Neural cell (in vitro differentiated cells): ENCODE results near the gene TCIRG1. TPM values are rescaled to one million over a fixed set of nuclear protein-coding genes. Genes with fewer than 3 reads are reported as not detected.

Experiments
- H2AFZ ChIP-seq: fragments of 200-600, 300-800 bp; sonication (generic), shearing (Covaris generic); 2 replicates; pipeline ENCODE4 v1.6.0; 2014; ENCODE audit warnings: low read depth, mild to moderate bottlenecking, antibody characterized with exemption, low read length, moderate library complexity
- H3F3A ChIP-seq: fragments of 200-600 bp; shearing (Covaris generic); 2 replicates; pipeline ENCODE4 v1.6.1; 2016; ENCODE audit warnings: mild to moderate bottlenecking, moderate library complexity, mixed read lengths, antibody characterized with exemption, low read length; ENCODE audit not compliant: insufficient read depth, poor library complexity, severe bottlenecking
- H3K27ac ChIP-seq: fragments of 200-600, 300-800 bp; sonication (generic), shearing (Covaris generic); 2 replicates; pipeline ENCODE4 v1.5.1; 2014; ENCODE audit warnings: mild to moderate bottlenecking, low read length, moderate library complexity
- H3K27me3 ChIP-seq: fragments of 300-800, 200-600 bp; sonication (generic), shearing (Covaris generic); 2 replicates; pipeline ENCODE4 v1.6.0; 2014; ENCODE audit warnings: mild to moderate bottlenecking, low read depth, low read length, moderate library complexity; ENCODE audit not compliant: insufficient read depth
- H3K36me3 ChIP-seq: fragments of 300-800, 200-600 bp; sonication (generic), shearing (Covaris generic); 2 replicates; pipeline ENCODE4 v1.5.1; 2014; ENCODE audit warnings: mild to moderate bottlenecking, antibody characterized with exemption, low read length, moderate library complexity; ENCODE audit not compliant: insufficient read depth
- H3K4me2 ChIP-seq: fragments of 300-800, 200-600 bp; sonication (generic), shearing (Covaris generic); 2 replicates; pipeline ENCODE4 v1.6.0; 2014; ENCODE audit warnings: mild to moderate bottlenecking, low read length
- H3K4me3 ChIP-seq: fragments of 300-800, 200-600 bp; sonication (generic), shearing (Covaris generic); 2 replicates; pipeline ENCODE4 v1.5.1; 2014; ENCODE audit warnings: mild to moderate bottlenecking, low read length, moderate library complexity
- H3K79me2 ChIP-seq: fragments of 200-600 bp; shearing (Covaris generic); replicated peaks from 2 replicates; pipeline ENCODE4 v1.6.0; 2014; ENCODE audit warnings: mild to moderate bottlenecking, low read length, moderate library complexity; ENCODE audit not compliant: insufficient read depth
- H3K9ac ChIP-seq: fragments of 300-800, 200-600 bp; sonication (generic), shearing (Covaris generic); 2 replicates; pipeline ENCODE4 v1.6.1; 2016; ENCODE audit warnings: mild to moderate bottlenecking, low read length, mixed read lengths
- H3K9me2 ChIP-seq: fragments of 200-600 bp; shearing (Covaris generic); 2 replicates; pipeline ENCODE4 v1.6.1; 2016; ENCODE audit warnings: mild to moderate bottlenecking, low read length, mixed read lengths; ENCODE audit not compliant: insufficient read depth
- H3K9me3 ChIP-seq: fragments of 200-600, 300-800 bp; sonication (generic), shearing (Covaris generic); 2 replicates; pipeline ENCODE4 v1.6.1; 2016; ENCODE audit warnings: mild to moderate bottlenecking, mixed run types, low read length, moderate library complexity, mixed read lengths
- H4K20me1 ChIP-seq: fragments of 200-600 bp; shearing (Covaris generic); 2 replicates; pipeline ENCODE4 v1.6.1; 2016; ENCODE audit warnings: mild to moderate bottlenecking, mixed run types; ENCODE audit not compliant: insufficient read depth
- CTCF ChIP-seq: fragments of 450-650 bp; IDR thresholded peaks from 2 replicates; pipeline ENCODE4 v1.5.1; 2014; ENCODE audit warnings: antibody characterized with exemption, mild to moderate bottlenecking, moderate library complexity; ENCODE audit not compliant: poor library complexity, severe bottlenecking
- EP300 ChIP-seq: fragments of 450-650 bp; conservative IDR thresholded peaks from 2 replicates; pipeline ENCODE4 v1.6.1; 2014; ENCODE audit warnings: antibody characterized with exemption, mild to moderate bottlenecking, moderate library complexity; ENCODE audit not compliant: poor library complexity, severe bottlenecking
- EZH2 ChIP-seq: fragments of 200-600, 300-800 bp; shearing (Covaris generic), sonication (generic); IDR thresholded peaks from 2 replicates; pipeline ENCODE4 v1.6.1; 2014; ENCODE audit warnings: antibody characterized with exemption, low read length, borderline replicate concordance, mild to moderate bottlenecking; ENCODE audit not compliant: insufficient read depth, poor library complexity, severe bottlenecking
- MXI1 ChIP-seq: fragments of 450-650 bp; conservative IDR thresholded peaks from 2 replicates; pipeline ENCODE4 v1.6.1; 2014; ENCODE audit warnings: antibody characterized with exemption, mild to moderate bottlenecking; ENCODE audit not compliant: poor library complexity, severe bottlenecking
- POLR2AphosphoS5 ChIP-seq: IDR thresholded peaks from 2 replicates; pipeline ENCODE4 v1.6.1; 2012
- RAD21 ChIP-seq: fragments of 450-650 bp; conservative IDR thresholded peaks from 2 replicates; pipeline ENCODE4 v1.6.1; 2014; ENCODE audit warnings: antibody characterized with exemption, mild to moderate bottlenecking, moderate library complexity
- REST ChIP-seq: IDR thresholded peaks from 2 replicates; pipeline ENCODE4 v1.6.1; 2012; ENCODE audit warnings: borderline replicate concordance
- SMC3 ChIP-seq: fragments of 450-650 bp; conservative IDR thresholded peaks from 2 replicates; pipeline ENCODE4 v1.6.1; 2014; ENCODE audit warnings: antibody characterized with exemption, mild to moderate bottlenecking, moderate library complexity; ENCODE audit not compliant: poor library complexity
- TAF1 ChIP-seq: IDR thresholded peaks from 2 replicates; pipeline ENCODE4 v1.6.1; 2012; ENCODE audit warnings: low read depth
- polyA plus RNA-seq: library from polyadenylated mRNA; depleted of rRNA; stranded (reverse); fragments of >200 nt; gene quantifications from 2 replicates; pipeline ENCODE4 v1.2.3, GENCODE V29; 2014

The TCIRG1 gene
- polyA plus RNA-seq, 1 donor from 2014 or later = 1.8 TPM

- Histone ChIP-seq H3F3A (no peaks in the 10 kb centered on the region), H3K9me3 (no peaks in the 10 kb centered on the region), H3K4me2 (no peak overlapping the region), H3K27me3 (no peaks in the 10 kb centered on the region), H3K79me2 (no peaks in the 10 kb centered on the region), H4K20me1 (no peaks in the 10 kb centered on the region), H3K9ac (no peak overlapping the region), H3K27ac (no peak overlapping the region), H3K36me3 (no peaks in the 10 kb centered on the region), H2AFZ (no peak overlapping the region), H3K9me2 (no peaks in the 10 kb centered on the region), H3K4me3 (no peak overlapping the region)
- TF ChIP-seq EP300 (no peak), MXI1 (no peak), RAD21 (no peak), CTCF (no peak), SMC3 (no peak), TAF1 (no peak), EZH2 (no peak), POLR2AphosphoS5 (no peak)
These were observed 11.6 kb downstream of the TCIRG1 start for GRCh38 chr11:68050371-68050841.

GRCh38 chr11:68051191-68052136 is 12.6 kb downstream of the TCIRG1 start:
- no peaks in the 10 kb centered on the region for H3K36me3 ChIP-seq
- H3K27me3 ChIP-seq = no peaks in the 10 kb centered on the region
- H3K9me3 ChIP-seq = no peaks in the 10 kb centered on the region
- no peak overlapping the region for H3K4me2 ChIP-seq
- H3K4me3 ChIP-seq = no peak overlapping the region
- H3K79me2 ChIP-seq = no peaks in the 10 kb centered on the region
- no peaks in the 10 kb centered on the region for H3K9me2 ChIP-seq
- H3K9ac ChIP-seq = no peak overlapping the region
- H4K20me1 ChIP-seq = no peaks in the 10 kb centered on the region
- no peak overlapping the region for H3K27ac ChIP-seq
- H2AFZ ChIP-seq = no peak overlapping the region
- TF ChIP-seq EZH2 (no peak), SMC3 (no peak), RAD21 (no peak), EP300 (no peak), TAF1 (no peak)
- H3F3A ChIP-seq = no peaks in the 10 kb centered on the region

GRCh38 chr11:68052137-68052873 is 13.5 kb downstream of the TCIRG1 start:
- no peak for TF ChIP-seq EP300
- TF ChIP-seq CTCF = no peak
- TF ChIP-seq EZH2 = no peak
- TF ChIP-seq SMC3 = no peak
- TF ChIP-seq POLR2AphosphoS5 = no peak
- TF ChIP-seq RAD21 = no peak
- TF ChIP-seq REST = no peak
- no peak for TF ChIP-seq MXI1
- no peak for TF ChIP-seq TAF1
- no peaks in the 10 kb centered on the region for H3K79me2 ChIP-seq
- no peak overlapping the region for H3K9ac ChIP-seq
- no peaks in the 10 kb centered on the region for H3K9me2 ChIP-seq
- no peak overlapping the region for H3K4me2 ChIP-seq
- H2AFZ ChIP-seq = no peak overlapping the region
- H3K27ac ChIP-seq = no peak overlapping the region
- no peaks in the 10 kb centered on the region for H3K27me3 ChIP-seq
- no peaks in the 10 kb centered on the region for H3K9me3 ChIP-seq
- H4K20me1 ChIP-seq = no peaks in the 10 kb centered on the region
- H3F3A ChIP-seq = no peaks in the 10 kb centered on the region
- no peak overlapping the region for H3K4me3 ChIP-seq
- no peaks in the 10 kb centered on the region for H3K36me3 ChIP-seq
